HG03103 (cell line): Measurements from ENCODE around the gene UBE2D4.

Experiments
- ATAC-seq: cut with Tn5 transposase; IDR thresholded peaks from one replicate; pipeline ENCODE4 v1.9.1; 2021; ENCODE audit warnings: low read depth; ENCODE audit not compliant: unreplicated experiment

The UBE2D4 gene

DNA sequence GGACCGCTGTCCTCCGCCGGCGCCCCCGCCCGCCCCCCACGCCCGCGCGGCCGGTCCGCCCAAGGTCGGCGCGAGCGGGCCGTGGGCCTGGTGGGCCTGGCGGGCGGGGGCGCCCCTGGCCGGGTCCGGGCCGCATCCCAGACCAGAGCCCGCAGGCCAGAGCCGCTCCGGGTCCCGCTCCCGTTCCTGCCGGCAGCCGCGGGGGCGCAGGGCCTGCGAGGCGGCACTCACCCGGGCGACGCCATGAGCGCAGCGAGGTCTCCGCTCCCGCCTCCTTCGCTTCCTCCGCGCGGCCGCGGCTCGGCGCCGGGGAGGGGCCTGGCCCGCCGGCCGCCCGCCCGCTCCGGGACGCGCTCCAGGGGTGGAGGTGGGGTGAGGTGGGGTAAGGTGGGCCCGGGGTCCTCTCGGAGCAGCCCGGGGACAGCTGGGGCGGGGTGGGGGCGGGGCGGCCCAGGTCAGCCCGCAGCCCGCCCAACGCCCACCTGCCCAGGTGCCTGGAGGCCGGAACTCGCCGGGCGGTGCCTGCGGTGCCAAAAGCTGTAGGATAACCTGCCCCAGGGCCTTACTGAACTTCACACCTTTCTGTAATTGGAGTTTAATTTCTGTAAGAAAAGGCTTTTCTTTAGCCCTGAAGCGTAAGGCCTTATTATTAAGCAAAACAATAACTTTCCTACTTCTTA is 19.8 kb upstream of the UBE2D4 start, which contains the start of gene URGCP:
Gene URGCP, minus strand, starts transcription at position 266 of the 680 bp plus-strand sequence. Its CDS starts 21 bp downstream, at position 245.
- peak; percentile 74 for ATAC-seq

DNA sequence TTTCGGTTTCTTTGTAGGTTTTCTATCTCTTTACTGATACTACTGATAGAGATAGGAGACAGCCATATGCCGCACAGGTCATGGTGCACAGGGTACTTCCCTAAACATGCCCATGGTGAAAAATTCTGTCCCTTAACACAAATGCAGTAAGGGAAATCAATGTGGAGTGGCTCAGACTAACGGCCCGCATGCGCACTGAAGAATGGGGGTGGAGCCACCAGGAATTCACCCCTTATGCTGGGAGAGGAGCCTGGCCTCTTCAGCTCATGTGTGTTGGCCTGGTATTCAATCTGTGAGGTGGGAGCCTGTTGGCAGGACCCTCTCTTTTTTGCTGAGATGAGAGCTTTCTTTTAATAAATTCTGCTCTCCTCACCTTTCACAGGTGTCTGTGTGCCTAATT is 11.4 kb upstream of the UBE2D4 start:
- ATAC-seq = no peak

DNA sequence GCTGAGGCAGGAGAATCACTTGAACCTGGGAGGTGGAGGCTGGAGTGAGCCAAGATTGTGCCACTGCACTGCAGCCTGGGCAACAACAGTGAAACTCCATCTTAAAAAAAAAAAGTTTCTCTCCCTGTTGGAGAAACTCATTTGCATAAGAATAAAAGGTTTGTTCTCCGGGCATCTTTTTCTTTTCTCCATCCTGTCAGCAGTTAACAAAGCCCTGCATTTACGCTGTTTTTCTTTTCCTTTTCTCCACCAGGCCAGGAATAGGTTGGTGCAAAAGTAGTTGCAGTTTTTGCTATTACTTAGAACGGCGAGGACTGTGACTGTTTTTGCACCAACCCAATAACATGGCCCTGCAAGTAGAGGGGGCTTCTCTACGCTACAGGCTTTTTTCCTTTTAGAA is 10.3 kb upstream of the UBE2D4 start:
- ATAC-seq = no peak

DNA sequence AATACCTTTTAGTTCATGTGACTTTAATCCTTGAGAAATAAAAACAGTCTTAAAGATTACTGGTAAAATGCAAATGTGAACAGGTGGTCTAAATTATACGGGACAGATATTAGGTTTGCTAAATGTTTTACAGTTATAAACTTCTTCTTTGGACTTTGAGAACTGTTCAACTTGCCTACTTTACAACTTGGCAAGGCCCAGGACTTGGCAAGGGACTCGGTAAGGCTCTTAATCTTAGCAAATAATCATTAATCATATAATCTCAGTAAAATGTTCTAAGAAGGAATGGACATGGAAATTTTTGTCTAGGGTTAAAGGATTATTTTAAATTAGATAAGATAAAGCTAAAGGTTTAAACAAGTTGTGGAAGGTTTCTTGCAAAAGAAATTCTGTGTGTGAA is 4.8 kb upstream of the UBE2D4 start:
- no peak for ATAC-seq

DNA sequence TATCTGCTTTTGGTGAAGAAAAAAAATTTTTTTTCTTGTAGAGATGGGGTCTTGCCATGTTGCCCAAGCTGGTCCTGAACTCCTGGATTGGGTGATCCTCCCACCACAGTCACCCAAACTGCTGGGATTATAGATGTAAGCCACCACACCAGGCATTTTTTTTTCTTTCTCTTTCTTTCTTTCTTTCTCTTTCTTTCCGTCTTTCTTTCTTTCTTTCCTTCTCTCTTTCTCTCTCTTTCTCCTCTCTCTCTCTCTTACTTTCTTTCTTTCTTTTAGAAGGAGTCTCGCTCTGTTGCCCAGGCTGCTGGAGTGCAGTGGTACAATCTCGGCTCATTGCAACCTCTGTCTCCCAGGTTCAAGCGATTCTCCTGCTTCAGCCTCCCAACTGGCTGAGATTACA is 3.5 kb upstream of the UBE2D4 start:
- no peak for ATAC-seq

DNA sequence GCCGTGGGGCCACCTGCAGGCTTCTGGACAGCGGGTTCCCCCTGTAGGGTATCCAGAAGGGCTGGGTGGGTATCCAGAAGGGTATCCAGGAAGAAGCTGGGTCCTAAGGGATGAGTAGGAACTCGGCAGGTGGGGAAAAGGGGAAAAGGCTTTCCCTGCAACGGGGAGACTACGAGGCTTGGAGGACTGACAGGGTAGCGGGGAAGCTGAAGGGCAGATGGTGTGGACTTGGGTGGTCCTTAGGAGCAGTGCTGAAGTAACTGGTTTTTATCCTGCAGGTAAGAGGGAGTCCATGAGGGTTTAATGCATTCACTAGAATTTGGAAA is 525 bp downstream of the UBE2D4 start:
- no peak for ATAC-seq

DNA sequence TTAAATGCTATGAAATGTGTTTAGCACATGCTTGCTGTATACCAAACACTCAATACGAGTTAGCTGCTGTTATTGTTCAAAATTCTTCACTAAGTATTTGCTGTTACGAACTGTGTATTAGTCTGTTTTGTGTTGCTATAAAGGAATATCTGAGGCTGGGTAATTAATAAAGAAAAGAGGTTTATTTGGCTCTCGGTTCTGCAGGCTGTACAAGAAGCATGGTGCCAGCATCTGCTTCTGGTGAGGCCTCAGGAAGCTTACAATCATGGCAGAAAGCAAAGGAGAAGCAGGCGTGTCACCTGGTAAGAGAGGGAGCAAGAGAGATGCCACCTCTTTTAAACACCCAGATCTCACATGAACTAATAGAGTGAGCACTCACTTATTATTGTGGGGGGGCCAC is 1.6 kb downstream of the UBE2D4 start:
- ATAC-seq = no peak

DNA sequence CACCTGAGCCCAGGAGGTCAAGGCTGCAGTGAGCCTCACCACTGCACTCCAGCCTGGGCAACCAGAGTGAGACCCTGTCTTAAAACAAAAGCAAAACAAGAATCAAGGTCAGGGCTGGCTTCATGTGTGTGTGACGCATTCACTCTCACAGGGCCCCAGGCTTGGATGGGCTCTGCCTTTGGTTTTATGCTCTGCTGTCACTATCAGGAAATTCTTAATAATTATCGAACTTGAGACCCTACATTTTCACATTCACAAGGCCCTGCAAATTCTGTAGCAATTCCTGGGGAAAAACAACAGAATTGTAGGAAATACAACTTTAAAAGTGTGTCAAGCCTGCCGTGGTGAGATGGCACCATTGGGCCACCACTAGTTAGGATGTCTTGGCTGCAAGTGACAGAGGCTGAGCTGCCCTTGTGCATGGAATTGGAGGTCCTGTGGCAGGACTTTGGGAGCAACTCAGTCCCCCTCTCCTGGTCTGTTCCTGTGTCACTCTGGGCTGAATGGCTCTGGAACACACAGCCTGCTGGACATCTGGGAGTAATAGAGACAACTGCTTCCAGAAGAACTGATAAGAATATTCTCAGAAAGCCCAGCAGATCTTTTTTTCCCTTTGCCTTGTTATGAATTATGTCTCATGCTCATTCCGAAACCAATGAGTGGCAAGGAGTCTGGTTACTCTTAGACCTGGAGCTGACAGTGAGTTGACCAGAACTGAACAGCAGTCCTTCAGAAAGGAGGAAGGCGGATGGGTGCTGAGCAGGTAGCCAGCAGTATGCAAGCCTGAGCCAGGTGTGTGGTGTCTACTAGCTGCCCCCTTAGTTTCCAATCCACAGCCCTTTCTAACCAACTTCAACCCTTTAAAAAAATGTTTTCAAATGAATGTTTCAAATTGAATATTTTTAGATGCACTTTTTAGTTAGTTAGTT is 3.6 kb downstream of the UBE2D4 start:
- no peak for ATAC-seq

DNA sequence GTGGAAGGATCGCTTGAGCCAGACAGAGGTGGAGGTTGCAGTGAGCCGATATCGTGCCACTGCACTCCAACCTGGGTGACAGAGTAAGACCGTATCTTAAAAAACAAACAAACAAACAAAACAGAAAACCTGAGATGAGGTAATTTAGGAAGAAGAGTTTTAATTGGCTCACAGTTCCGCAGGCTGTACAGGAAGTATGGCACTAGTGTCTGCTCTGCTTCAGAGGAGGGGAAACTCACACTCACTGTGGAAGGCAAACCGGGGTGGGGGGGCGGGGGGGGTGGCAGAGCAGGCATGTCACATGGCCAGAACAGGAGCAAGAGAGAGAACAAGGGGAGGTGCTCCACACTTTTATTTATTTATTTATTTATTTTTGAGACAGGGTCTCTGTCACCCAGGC is 5.1 kb downstream of the UBE2D4 start:
- no peak for ATAC-seq

DNA sequence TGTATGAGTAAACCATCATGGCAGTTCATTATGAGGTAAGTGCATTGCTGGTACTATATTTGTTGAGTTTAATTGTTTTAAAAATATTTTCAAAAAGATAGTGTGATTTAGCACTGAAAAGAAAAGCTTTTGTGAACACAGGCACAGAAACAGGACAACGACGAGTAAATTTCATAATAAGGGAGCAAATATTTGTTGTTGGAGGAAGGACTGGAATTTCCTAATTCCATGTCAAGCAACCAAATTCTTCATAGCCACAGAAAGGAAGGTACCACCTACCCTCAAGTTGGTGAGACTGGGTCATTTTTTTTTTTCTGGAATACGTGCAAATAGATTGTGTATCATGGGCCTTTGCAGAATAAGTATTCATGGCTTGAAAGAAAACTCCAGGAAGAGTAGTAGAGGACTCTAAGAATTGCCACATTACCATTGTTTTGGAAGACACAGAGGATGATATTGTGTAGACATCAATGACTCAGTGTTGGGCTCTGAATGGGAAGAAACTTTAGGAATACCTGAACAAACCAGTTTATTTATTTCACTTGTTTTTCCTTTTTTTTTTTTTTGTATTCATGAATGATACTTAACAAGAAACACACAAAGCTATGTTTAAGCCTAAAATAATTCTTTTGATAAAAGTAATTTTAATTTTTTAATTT is 7.8 kb downstream of the UBE2D4 start:
- ATAC-seq = no peak

DNA sequence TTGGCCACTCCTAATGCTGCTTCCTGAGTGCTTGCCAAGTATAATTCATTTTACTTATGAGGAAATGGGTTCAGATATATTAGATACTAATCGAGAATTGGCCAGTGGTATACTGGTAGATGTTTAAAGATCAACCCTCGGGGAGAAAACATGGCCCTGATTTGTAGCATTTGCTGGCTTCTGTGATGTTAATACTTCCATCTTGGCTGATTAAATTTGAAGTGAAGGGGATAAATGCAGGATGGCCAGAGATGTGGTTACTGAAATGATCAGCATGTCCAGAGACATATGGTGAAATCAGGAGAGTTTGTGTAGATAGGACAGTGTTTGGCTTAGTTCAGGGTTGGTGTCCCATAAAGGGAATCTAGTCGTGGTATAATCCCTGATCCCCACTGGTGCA is 11.2 kb downstream of the UBE2D4 start:
- no peak for ATAC-seq

DNA sequence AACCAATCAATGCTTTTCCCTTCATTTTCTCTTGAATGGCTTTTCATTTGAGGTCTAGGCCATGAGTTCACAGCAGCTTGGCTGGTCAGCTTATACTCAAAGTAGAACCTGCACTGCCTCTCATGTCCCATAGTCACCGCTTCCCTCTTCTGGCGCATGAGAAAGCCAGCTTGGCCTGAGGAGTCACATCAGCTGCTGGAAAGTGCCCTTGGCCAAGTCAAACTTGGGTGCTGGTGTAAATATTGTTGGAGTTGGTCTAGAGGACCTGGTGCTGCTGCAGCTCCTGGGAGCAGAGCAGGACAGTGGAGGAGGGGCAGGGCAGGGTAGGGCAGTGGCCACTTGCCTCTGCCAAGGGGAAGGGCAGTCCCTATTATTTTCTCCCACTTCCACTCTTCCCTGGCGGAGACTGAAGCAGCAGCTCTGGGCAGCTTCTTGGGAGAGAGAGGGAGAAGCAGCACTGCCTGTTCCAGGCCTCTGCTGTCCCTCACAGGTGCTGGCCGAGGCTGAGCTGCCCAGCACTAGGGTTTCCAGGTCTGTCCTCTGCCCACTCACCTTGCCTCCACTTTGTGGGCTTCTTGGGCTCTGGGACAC is 12.8 kb downstream of the UBE2D4 start:
- no peak for ATAC-seq

DNA sequence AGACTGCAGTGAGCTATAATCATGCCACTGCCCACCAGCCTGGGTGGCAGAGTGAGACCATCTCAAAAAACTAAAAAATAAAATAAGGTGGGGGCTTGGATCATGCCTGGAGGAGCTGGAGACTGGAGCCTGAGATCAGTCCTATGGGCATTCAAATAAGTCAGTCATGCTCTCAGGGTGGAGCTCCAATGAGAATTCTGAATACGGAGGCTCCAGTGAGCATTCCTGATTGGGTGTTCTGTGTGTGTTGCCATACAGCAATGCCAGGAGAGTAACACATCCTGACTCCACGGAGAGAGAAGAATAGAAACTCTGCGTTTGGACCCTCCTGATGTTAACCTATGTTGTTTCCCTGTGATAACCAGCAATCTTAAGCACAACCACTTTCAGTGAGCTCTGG is 16.0 kb downstream of the UBE2D4 start:
- no peak for ATAC-seq

DNA sequence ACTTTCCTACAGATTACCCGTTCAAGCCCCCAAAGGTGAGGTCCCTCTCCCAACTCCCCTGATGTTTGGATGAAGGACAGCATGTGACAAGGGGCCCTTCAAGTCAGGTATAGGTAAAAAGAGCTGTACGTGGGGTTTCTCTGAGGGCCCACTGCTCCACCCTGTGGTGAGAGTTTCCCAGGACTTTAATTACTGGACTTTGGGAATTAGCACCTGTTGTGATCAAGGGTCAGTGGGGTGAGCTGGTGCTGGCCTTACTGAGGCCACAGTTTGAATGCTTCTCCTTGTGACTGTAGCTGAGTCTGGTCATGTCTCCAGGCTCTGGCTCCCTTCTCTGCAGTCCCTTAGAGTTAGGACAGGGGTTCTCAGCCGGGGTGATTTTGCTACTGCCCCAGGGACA is 16.8 kb downstream of the UBE2D4 start:
- ATAC-seq = no peak

DNA sequence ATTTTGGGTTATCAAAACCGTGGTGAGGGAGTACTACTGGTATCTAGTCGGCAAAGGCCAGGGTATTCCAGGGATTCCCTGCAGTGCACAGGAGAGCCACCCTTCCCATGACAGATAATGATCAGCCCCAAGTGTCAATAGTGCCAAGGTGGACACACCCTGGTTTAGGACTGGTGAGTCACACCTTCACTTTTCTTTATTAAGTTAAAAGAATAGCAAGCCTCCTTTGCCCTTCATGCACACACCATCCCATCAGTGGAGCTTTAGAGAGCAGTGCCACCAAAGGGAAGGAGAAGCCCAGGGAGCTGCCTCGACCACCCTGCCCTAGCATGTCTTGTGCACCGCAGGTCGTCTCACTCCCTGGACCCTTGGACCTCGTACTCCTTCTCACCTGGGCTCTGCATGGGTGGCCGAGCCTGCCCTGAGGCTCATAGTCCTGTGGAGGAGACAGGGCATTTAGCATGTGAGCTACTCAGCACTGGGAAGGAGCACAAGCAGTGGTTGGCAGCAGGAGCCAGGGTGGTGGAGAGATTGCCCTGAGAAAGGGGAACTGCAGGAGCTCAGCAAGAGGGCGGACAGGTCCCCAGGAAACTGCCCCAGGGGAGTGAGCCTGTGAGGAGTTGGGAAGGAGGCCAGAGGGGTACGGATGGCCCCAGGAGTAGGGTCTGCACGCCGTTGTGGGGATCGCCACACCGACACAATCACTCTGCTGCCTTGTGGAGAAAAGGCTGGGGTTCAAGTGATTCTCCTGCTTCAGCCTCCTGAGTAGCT is 17.4 kb downstream of the UBE2D4 start:
- ATAC-seq = no peak

DNA sequence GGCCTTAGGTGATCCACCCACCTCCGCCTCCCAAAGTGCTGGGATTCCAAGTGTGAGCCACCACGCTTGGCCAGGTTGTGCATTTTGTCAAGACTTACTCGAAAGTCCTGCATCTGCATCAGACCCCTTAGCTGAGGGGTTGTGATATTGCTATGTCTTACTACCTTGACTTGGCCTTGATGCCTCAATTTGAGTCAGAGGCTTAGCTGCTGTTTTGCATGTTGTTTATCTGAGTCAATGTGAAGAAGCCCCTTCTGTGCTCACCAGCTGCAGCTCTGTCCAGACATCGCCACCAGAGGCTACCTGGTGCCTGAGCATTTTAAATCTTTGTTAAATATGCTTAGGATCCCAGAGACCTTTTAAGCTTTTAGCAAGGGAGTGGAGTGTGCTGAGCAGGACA is 18.1 kb downstream of the UBE2D4 start:
- no peak for ATAC-seq

DNA sequence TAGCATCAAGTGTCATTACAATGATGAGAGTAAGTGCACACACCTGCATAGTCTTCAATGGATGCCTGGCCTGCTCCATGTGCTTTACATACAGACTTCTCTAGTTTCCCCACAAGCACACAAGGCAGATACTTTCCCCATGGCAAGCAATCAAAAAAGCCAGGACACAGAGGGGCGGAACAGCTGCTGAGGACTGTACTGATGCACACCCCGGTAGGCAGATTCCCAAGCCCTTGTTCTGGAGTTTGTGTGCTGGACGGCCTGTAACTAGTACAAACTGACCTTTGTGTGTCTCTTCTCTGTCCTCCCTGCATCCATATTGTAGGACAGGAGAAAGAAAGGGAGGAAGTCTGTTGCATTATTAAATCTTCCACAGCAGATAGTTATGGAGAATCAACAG is 25.8 kb downstream of the UBE2D4 start:
- no peak for ATAC-seq

DNA sequence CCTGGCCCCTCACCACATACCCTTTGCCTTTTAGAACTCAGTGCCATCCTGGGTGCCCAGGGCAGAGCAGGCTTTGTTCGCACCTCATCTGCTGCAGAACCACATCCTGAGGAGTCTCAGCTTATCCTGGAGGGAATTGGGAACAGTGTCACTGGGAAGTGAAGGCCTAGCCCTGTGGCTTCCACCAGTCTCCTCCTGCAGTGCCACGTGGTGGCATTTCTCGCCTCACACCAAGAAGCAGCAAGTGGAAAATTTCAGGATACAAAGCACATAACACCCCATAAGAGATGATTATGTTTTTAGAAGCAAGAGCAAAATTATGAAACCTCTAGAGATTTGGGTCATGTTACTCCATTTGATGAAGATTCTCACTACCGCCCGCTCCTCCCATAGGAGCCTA is 26.8 kb downstream of the UBE2D4 start:
- no peak for ATAC-seq

DNA sequence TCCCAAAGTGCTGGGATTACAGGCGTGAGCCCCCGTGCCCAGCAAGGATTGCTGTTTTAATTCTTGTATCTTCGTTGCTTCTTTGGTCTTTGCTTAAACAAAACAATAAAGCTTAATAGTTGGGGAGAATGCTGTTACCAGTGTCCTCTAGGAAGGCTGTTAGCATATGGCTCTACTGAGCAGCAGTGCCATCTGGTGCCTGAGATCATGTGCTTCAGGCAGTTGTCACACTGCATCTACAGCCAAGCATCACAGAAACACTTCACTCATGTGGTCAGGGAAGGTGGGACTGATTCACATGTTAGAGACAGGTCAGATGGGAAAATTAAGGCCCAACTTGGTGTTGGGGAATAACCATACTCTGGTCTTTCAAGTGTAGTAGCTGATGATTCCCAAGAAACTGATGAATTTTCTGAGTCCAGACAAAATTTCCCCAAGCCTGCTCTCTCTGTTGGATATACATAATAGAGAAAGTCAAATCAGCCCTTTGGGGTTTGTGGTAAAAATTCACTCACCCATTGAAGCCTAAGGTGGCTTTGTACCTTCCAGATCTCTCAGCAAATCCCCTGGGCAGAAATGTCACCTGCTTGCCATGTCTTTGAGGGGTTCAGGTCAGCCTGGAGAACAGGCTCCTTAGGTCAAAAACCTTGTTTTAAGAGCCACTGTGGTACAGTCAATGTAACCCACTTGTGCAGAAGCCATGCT is 28.4 kb downstream of the UBE2D4 start:
- no peak for ATAC-seq

DNA sequence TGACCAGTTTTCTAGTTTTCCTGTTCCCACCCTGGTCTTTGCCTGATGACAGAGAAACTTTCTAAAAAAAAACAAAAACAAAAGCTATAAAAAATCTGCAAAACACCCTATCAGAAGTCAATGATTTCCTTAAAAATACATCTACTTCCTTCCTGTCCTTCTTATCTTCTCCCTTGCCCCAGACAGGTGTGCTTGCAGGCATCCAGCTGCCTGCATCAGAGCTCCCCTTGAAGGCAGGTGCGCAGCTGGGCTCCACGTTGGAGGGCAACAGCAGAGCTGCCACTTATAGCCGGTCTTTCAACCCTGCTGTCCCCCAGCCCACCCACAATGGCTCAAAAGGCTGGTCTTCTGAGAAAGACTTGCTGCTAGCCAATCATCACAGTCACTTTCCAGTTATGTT is 29.8 kb downstream of the UBE2D4 start:
- no peak for ATAC-seq
